Measurements from ENCODE around the gene GOLGA5.

The GOLGA5 gene

DNA sequence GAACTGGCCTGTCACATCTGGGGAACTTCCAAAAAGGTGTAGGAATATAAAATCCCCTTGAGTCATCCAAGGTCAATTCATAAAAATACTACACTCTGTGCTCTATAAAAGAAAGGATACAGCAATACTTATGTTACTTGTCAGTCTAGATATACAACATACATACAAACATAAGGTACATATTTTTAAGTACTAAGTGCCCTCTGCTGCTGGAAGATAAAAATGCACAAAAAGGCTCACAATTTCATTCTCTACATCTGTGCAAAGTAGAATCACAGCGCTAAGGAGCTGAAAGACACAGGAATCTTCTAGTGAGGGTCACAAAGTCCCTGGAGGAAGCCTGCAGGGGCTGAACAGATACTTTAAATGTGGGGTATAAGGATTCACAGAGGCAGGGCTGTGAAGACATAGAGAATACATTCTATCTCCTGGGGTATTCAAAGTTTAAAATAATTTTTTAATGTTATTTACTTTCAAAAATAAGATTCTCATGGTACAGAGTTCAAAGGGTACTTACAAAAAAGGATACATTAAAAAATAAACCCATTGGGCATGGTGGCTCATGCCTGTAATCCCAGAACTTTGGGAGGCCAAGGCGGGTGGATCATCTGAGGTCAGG lies 10.2 kb upstream of the GOLGA5 start:
- no peaks in the 10 kb centered on the region for H3K36me3 ChIP-seq (ENCODE audit: control insufficient read depth in 1 of 2, insufficient read depth in 2 of 2, low read length in 2 of 2)
- no peaks in the 10 kb centered on the region for H3K4me1 ChIP-seq (ENCODE audit: control insufficient read depth in 1 of 2, insufficient read depth in 2 of 2, low read length in 2 of 2)
- H3K9me3 ChIP-seq (ENCODE audit: control insufficient read depth in 1 of 2, low read length in 2 of 2) = no peaks in the 10 kb centered on the region
- no peak overlapping the region for H3K4me3 ChIP-seq (ENCODE audit: low read depth in 1 of 2, low read length in 2 of 2)
- H3K27me3 ChIP-seq (ENCODE audit: low read depth, low read length) = no peaks in the 10 kb centered on the region
- no peak overlapping the region for H3K27ac ChIP-seq (ENCODE audit: low read length)

GRCh38 chr14:92785667-92786426 lies 8.3 kb upstream of the GOLGA5 start:
- no peaks in the 10 kb centered on the region for H3K4me1 ChIP-seq (ENCODE audit: control insufficient read depth in 1 of 2, insufficient read depth in 2 of 2, low read length in 2 of 2)
- H3K27ac ChIP-seq (ENCODE audit: low read length) = peak overlapping the region; percentile 61
- no peaks in the 10 kb centered on the region for H3K36me3 ChIP-seq (ENCODE audit: control insufficient read depth in 1 of 2, insufficient read depth in 2 of 2, low read length in 2 of 2)
- peaks cover 0 to 5% of the 10 kb centered on the region in 2 donors for H3K9me3 ChIP-seq (ENCODE audit: control insufficient read depth in 1 of 2, low read length in 2 of 2)
- H3K4me3 ChIP-seq (ENCODE audit: low read depth in 1 of 2, low read length in 2 of 2) = no peak overlapping the region
- no peaks in the 10 kb centered on the region for H3K27me3 ChIP-seq (ENCODE audit: low read depth, low read length)

DNA sequence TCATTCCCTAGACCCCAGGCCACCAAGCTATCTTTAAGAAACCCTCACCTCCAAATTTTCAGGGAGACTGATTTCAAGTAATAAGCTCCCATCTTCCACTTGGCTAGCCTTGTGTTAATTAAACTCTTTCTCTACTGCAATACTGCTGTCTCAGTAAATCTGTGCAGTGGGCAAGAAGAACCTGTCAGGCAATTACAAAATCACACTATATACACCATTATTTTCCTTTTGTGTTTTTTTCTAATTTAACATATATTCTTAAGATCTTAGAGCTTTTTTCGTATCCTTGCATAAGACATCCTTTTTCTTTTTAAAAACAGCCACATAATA lies 7.7 kb upstream of the GOLGA5 start:
- no peak overlapping the region for H3K4me3 ChIP-seq (ENCODE audit: low read depth in 1 of 2, low read length in 2 of 2)
- H3K27ac ChIP-seq (ENCODE audit: low read length) = peak overlapping the region; percentile 61
- H3K36me3 ChIP-seq (ENCODE audit: control insufficient read depth in 1 of 2, insufficient read depth in 2 of 2, low read length in 2 of 2) = no peaks in the 10 kb centered on the region
- H3K27me3 ChIP-seq (ENCODE audit: low read depth, low read length) = no peaks in the 10 kb centered on the region
- H3K9me3 ChIP-seq (ENCODE audit: control insufficient read depth in 1 of 2, low read length in 2 of 2) = peaks cover 0 to 5% of the 10 kb centered on the region in 2 donors
- H3K4me1 ChIP-seq (ENCODE audit: control insufficient read depth in 1 of 2, insufficient read depth in 2 of 2, low read length in 2 of 2) = no peaks in the 10 kb centered on the region

DNA sequence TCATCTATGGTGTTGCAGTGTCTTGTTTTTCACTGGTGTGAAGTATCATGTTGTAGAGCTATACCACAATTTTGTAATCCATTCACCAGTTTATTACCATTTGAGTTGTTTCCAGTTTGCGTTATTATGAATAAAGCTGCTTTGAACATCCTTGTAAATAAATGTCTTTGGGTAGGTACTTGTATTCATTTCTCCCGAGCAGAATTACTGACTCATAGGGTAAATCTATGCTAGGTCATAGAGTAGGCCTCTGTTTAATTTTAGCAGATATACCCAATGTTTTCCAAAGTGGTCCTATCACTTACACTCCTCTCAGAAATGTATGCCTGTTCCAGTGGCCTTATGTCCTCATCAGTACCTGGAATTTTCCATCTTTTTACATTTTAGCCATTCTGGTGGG lies 6.6 kb upstream of the GOLGA5 start:
- Histone ChIP-seq H3K9me3 (ENCODE audit: control insufficient read depth in 1 of 2, low read length in 2 of 2) (peaks cover 0 to 5% of the 10 kb centered on the region in 2 donors), H3K4me3 (ENCODE audit: low read depth in 1 of 2, low read length in 2 of 2) (no peak overlapping the region)

GRCh38 chr14:92789457-92790089 lies 4.5 kb upstream of the GOLGA5 start:
- Histone ChIP-seq H3K4me1 (ENCODE audit: control insufficient read depth in 1 of 2, insufficient read depth in 2 of 2, low read length in 2 of 2) (no peaks in the 10 kb centered on the region), H3K4me3 (ENCODE audit: low read depth in 1 of 2, low read length in 2 of 2) (no peak overlapping the region), H3K27me3 (ENCODE audit: low read depth, low read length) (no peaks in the 10 kb centered on the region), H3K9me3 (ENCODE audit: control insufficient read depth in 1 of 2, low read length in 2 of 2) (peaks cover 0 to 5% of the 10 kb centered on the region in 2 donors), H3K27ac (ENCODE audit: low read length) (no peak overlapping the region), H3K36me3 (ENCODE audit: control insufficient read depth in 1 of 2, insufficient read depth in 2 of 2, low read length in 2 of 2) (no peaks in the 10 kb centered on the region)

More for the DNA sequence above, 6.6 kb upstream of the GOLGA5 start:
- Histone ChIP-seq H3K4me1 (ENCODE audit: control insufficient read depth in 1 of 2, insufficient read depth in 2 of 2, low read length in 2 of 2) (no peaks in the 10 kb centered on the region), H3K36me3 (ENCODE audit: control insufficient read depth in 1 of 2, insufficient read depth in 2 of 2, low read length in 2 of 2) (no peaks in the 10 kb centered on the region), H3K27ac (ENCODE audit: low read length) (no peak overlapping the region), H3K27me3 (ENCODE audit: low read depth, low read length) (no peaks in the 10 kb centered on the region)

DNA sequence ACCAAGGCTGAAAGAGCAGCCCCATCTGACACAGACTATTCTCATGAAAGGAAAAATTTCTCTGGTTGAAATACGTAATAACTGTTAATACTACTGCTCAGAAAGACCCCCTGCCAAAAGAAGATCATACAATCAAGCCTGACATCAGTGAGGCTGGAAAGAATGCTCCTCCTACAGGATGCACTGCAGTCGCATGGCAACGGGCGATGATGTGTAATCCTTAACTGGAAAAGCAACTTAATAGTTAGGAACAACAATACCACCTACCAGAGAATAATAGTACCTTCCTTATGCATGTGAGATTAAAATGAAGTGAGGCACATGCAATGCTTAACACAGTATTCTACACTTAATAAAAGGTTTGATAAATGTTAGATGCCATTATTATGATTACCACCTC lies 1.2 kb upstream of the GOLGA5 start:
- H3K36me3 ChIP-seq (ENCODE audit: control insufficient read depth in 1 of 2, insufficient read depth in 2 of 2, low read length in 2 of 2) = peaks cover 4 to 5% of the 10 kb centered on the region in 2 donors
- H3K4me3 ChIP-seq (ENCODE audit: low read depth in 1 of 2, low read length in 2 of 2) = peak overlapping the region in 1 of 2 donors; percentile 91
- H3K27ac ChIP-seq (ENCODE audit: low read length) = no peak overlapping the region
- peaks cover 5 to 11% of the 10 kb centered on the region in 2 donors for H3K4me1 ChIP-seq (ENCODE audit: control insufficient read depth in 1 of 2, insufficient read depth in 2 of 2, low read length in 2 of 2)
- peaks cover 0 to 5% of the 10 kb centered on the region in 2 donors for H3K9me3 ChIP-seq (ENCODE audit: control insufficient read depth in 1 of 2, low read length in 2 of 2)
- H3K27me3 ChIP-seq (ENCODE audit: low read depth, low read length) = no peaks in the 10 kb centered on the region

DNA sequence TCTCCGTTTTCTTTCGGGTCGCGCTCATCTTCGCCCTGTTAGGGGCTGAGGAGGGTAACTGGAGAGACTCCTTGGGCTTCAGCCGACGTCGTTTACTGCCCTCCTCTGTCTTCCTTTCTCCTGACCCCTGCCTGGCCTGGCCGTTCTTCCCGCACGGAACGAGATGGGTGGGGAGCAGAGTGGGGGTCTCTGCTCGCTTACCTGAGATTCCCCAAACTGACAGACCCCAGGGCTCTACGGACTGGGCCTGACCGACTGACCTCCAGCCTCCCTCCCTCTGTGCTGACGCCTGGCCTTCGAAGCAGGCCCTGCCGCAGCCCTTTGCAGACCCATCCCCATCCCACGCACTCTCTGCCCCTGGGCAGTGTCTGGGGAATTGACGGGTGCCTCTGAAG lies 439 bp downstream of the GOLGA5 start:
- H3K27ac ChIP-seq (ENCODE audit: low read length) = peak overlapping the region; percentile 88
- peaks cover 5 to 11% of the 10 kb centered on the region in 2 donors for H3K4me1 ChIP-seq (ENCODE audit: control insufficient read depth in 1 of 2, insufficient read depth in 2 of 2, low read length in 2 of 2)
- H3K9me3 ChIP-seq (ENCODE audit: control insufficient read depth in 1 of 2, low read length in 2 of 2) = peaks cover 0 to 2% of the 10 kb centered on the region in 2 donors
- no peaks in the 10 kb centered on the region for H3K27me3 ChIP-seq (ENCODE audit: low read depth, low read length)
- H3K36me3 ChIP-seq (ENCODE audit: control insufficient read depth in 1 of 2, insufficient read depth in 2 of 2, low read length in 2 of 2) = peaks cover 9 to 17% of the 10 kb centered on the region in 2 donors
- H3K4me3 ChIP-seq (ENCODE audit: low read depth in 1 of 2, low read length in 2 of 2) = peak overlapping the region; percentile 88 to 91

DNA sequence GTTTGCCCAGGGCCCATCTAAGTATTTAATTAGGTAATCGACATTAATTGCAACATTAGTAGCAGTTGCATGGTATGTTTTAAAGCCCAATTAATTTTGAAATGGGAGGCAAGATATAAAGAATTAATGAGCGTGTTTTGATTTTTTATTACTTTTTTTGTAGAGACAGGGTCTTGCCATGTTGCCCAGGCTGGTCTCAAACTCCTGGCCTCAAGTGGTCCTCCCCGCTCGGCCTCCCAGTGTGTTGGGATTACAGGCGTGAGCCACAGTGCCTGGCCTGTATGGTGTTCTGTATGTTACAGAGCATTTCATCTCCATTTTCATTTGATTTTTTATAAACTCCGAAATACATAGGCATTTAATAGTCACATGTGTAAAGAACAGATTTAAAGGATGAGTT lies 856 bp downstream of the GOLGA5 start:
- H3K27me3 ChIP-seq (ENCODE audit: low read depth, low read length) = no peaks in the 10 kb centered on the region
- peak overlapping the region; percentile 88 for H3K27ac ChIP-seq (ENCODE audit: low read length)
- H3K4me3 ChIP-seq (ENCODE audit: low read depth in 1 of 2, low read length in 2 of 2) = peak overlapping the region; percentile 88 to 91
- peaks cover 9 to 17% of the 10 kb centered on the region in 2 donors for H3K36me3 ChIP-seq (ENCODE audit: control insufficient read depth in 1 of 2, insufficient read depth in 2 of 2, low read length in 2 of 2)
- H3K4me1 ChIP-seq (ENCODE audit: control insufficient read depth in 1 of 2, insufficient read depth in 2 of 2, low read length in 2 of 2) = peaks cover 5 to 12% of the 10 kb centered on the region in 2 donors
- no peaks in the 10 kb centered on the region for H3K9me3 ChIP-seq (ENCODE audit: control insufficient read depth in 1 of 2, low read length in 2 of 2)

GRCh38 chr14:92797935-92798653 lies 4.0 kb downstream of the GOLGA5 start:
- Histone ChIP-seq H3K27me3 (ENCODE audit: low read depth, low read length) (no peaks in the 10 kb centered on the region), H3K36me3 (ENCODE audit: control insufficient read depth in 1 of 2, insufficient read depth in 2 of 2, low read length in 2 of 2) (peaks cover 9 to 24% of the 10 kb centered on the region in 2 donors), H3K9me3 (ENCODE audit: control insufficient read depth in 1 of 2, low read length in 2 of 2) (no peaks in the 10 kb centered on the region), H3K4me1 (ENCODE audit: control insufficient read depth in 1 of 2, insufficient read depth in 2 of 2, low read length in 2 of 2) (peaks cover 12 to 24% of the 10 kb centered on the region in 2 donors), H3K27ac (ENCODE audit: low read length) (no peak overlapping the region), H3K4me3 (ENCODE audit: low read depth in 1 of 2, low read length in 2 of 2) (no peak overlapping the region)

DNA sequence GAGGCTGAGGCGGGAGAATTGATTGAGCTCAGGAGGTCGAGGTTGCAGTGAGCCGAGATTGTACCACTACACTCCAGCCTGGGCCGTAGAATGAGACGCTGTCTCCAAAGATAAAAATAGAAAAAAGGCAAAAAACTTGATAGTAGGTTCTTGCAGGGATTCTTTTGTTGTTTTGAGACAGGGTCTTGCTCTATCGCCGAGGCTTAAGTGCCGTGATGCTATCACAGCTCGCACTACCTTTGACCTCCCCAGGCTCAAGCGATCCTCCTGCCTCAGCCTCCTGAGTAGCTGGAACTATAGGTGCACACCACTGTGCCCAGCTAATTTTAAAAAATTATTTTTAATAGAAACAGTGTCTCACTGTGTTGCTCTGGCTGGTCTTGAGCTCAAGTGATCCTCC lies 4.7 kb downstream of the GOLGA5 start:
- H3K4me1 ChIP-seq (ENCODE audit: control insufficient read depth in 1 of 2, insufficient read depth in 2 of 2, low read length in 2 of 2) = peaks cover 12 to 24% of the 10 kb centered on the region in 2 donors
- no peak overlapping the region for H3K27ac ChIP-seq (ENCODE audit: low read length)
- peaks cover 15 to 31% of the 10 kb centered on the region in 2 donors for H3K36me3 ChIP-seq (ENCODE audit: control insufficient read depth in 1 of 2, insufficient read depth in 2 of 2, low read length in 2 of 2)
- no peaks in the 10 kb centered on the region for H3K27me3 ChIP-seq (ENCODE audit: low read depth, low read length)
- no peak overlapping the region for H3K4me3 ChIP-seq (ENCODE audit: low read depth in 1 of 2, low read length in 2 of 2)
- no peaks in the 10 kb centered on the region for H3K9me3 ChIP-seq (ENCODE audit: control insufficient read depth in 1 of 2, low read length in 2 of 2)

DNA sequence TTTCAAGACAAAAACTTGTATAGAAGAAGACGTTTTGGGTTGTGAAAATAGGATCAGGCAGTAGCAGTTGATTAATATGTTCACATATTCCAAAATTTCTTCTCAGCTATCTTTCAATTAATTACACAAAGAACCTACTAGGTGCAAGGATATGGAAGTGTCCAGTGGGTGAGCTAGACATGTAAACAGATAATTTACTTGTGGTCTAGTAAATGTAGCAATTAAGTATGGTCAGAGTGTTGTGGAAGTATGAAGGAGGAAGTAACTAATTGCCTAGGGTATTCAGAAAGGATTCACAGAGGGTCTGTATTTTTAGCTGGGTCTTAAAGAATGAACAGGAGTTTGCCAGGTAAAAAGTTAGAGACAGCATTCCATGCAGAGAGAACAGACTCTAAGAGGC lies 5.9 kb downstream of the GOLGA5 start:
- Histone ChIP-seq H3K27me3 (ENCODE audit: low read depth, low read length) (no peaks in the 10 kb centered on the region), H3K4me3 (ENCODE audit: low read depth in 1 of 2, low read length in 2 of 2) (no peak overlapping the region), H3K9me3 (ENCODE audit: control insufficient read depth in 1 of 2, low read length in 2 of 2) (no peaks in the 10 kb centered on the region), H3K27ac (ENCODE audit: low read length) (no peak overlapping the region), H3K36me3 (ENCODE audit: control insufficient read depth in 1 of 2, insufficient read depth in 2 of 2, low read length in 2 of 2) (peaks cover 16 to 31% of the 10 kb centered on the region in 2 donors), H3K4me1 (ENCODE audit: control insufficient read depth in 1 of 2, insufficient read depth in 2 of 2, low read length in 2 of 2) (peaks cover 12 to 21% of the 10 kb centered on the region in 2 donors)

Data from muscle layer of duodenum (tissue), 2 donors.